HG03558 (cell line): ENCODE measurements around the gene PPP1R3D.

Experiments
- ATAC-seq: cut with Tn5 transposase; IDR thresholded peaks from one replicate; pipeline ENCODE4 v1.9.1; 2021; ENCODE audit warnings: moderate number of reproducible peaks; ENCODE audit not compliant: unreplicated experiment; ENCODE audit errors: extremely low read depth

Gene PPP1R3D

DNA sequence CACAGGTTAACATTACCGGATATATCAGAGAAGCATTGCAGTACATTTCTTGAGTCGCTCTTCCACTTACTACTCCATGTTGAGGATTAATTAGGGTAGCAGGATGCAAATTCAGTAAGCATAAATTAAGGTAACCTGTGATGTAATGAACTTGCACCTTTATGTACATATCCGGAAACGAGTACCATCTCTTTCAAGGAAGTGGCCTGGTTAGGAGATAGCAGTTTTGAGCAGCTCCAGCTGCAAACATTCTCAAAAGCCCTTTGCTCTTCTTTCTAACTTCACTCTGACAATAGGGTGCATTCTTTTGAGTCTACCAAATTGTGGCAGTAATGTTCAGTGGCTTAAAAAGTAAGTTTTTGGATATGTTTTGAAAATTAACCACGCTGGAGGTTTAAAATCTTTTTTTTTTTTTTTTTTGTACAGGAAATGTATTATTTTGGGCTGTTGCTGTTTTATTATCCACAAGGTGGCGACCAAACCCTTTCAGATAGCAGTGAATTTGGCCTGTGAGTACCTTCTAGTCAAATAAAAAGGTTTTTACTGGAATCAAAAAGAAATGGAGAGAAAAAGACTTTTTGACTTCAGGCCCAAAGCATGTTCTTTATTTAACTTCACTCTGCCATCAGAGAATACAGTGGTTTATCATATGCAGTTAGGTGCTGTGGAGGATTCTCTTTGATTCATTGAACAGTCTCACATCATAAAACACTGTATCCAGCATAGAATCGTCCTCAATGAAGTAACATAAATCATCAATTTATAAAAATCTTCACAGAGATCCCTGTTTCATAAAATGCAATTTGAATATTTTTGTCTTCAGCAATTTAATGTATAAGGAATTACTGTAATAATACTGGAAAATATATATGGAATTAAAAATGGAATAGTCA, 9.0 kb upstream of the PPP1R3D start:
- ATAC-seq = no peak

DNA sequence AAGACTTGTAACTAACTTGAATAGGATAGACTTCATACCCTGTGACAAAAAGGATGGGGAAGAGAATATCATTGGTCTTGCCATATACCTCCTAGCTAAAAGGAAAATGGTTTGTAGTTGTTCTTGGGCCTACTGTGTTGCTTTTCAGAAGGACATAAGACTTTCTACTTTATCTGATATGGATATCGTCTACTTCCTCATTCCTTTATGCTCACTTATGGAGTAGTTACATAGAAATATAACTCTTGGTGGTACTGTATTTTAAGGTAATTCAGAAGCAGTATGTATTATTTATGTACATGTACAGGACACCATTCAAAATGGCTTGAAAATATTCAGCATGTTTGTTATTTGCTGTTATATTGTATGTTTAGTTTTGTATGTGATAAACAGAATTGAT, 8.1 kb upstream of the PPP1R3D start:
- ATAC-seq = no peak

DNA sequence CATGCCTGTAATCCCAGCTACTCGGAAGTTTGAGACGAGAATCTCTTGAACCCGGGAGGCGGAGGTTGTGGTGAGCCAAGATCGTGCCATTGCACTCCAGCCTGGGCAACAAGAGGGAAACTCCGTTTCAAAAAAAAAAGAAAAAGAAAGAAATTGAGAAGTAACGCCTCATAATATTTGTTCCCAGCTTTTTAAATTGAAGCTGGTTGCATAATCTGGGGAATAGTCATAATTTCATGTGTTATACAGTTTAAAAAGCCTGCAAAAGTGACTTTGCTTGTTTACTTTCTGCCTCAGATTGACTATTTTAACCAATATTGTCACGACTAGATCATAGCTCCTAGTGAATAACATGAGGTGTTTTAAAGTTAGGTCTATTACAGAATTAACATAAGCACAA, 7.3 kb upstream of the PPP1R3D start:
- no peak for ATAC-seq

DNA sequence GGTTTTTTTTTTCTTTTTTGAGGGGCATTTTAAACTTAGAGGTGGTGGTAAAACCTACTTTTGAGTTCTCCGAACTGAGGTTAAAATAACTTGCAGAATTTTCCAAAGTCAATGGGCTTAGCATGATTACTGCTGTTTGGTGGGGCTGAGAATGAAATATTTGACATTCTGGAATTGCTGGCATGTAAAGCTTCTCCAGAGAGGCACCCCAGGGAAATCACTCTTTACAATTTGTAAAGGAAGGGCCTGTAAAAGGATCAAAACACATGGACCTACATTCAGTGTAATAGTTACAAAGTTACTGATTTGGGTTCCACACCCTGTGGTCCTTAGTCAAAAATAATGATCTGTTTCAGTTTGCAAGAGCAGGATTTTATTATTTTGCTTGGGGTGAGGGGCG, 5.6 kb upstream of the PPP1R3D start:
- ATAC-seq = no peak

DNA sequence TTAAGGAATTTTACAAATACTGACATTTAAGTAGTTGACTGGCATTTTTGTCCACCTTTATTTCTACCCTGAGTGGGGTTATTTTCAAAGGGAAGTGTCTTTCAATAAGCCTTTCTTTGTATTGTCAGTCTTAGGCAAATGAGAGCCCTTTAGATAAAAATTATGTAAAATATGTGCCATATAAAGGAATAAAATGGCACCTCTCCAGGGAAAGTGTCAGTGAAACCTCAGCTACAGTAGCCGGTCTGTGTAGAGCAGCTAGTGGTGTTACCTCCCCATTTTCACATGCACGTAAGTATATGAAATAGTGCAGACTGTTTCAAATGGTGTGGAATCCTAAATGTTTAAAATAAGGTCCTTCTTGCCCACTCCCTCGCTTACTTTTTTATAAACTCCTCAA, 5.1 kb upstream of the PPP1R3D start:
- no peak for ATAC-seq

DNA sequence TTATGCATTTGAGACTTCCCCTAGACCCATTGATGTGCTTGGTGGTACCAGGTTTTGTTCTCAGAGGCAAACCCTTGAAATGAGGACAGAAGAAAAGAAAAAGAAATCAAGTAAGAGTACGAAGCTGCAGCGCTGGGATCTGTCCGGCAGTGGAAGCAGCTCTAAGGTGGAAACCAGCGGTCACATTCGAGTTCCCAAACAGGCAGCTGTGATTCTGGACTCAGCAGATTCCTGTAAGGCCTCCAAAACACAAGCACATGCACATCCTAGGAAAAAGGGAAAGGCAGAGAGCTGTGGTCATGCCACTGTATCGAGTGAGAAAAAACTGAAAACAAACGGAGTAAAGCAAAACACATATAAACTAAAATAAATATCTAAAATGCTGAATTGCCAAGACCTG, 4.6 kb upstream of the PPP1R3D start:
- ATAC-seq = no peak

DNA sequence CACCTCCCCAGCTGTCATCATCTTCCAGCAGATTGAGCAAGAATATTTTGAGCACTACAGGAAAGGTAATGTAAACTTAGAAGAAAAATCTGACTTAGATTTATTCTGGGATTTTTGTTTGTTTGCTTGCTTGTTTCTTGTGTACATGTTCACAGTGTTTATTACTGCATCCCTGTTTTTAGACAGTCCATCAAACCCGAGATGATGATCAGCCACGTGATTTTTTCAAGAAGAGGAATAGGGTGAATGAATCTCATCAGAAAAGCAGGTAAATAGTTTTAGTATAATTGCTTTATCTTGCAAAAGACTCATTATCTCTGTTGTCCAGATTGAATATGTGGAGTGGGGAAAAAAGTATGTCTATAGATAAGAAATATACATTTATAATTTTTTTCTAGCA, 2.1 kb upstream of the PPP1R3D start:
- ATAC-seq = no peak

DNA sequence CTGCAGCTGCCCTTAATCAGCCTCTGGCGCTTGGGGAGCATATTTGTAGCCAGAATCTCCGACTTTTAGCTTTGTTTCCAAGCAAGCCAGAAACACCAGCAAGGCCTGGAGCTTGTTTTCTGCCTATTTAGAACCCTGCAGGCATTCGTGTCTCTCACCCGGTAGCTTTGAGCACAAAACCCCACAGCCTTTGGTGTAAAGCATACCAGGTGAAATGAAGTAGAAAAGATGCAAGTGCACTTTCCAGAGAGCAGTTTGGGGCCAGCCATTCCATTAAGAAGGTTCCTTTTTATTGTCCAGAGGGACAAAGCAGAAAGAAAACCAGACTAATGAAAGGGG, 820 bp upstream of the PPP1R3D start:
- no peak for ATAC-seq

DNA sequence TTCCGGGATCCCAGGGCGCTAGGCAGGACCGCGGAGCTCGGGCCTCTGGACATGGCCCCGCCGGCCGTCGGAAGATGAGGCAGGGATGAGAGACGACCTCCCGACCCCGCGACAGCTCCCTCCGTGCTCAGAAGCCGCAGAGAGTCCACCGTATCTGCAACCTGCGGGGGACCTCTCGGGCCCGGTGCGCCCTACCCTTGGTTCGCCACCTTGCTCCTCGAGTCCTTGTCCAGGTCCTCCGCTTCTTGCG, 301 bp downstream of the PPP1R3D start:
- ATAC-seq = peak; percentile 19

DNA sequence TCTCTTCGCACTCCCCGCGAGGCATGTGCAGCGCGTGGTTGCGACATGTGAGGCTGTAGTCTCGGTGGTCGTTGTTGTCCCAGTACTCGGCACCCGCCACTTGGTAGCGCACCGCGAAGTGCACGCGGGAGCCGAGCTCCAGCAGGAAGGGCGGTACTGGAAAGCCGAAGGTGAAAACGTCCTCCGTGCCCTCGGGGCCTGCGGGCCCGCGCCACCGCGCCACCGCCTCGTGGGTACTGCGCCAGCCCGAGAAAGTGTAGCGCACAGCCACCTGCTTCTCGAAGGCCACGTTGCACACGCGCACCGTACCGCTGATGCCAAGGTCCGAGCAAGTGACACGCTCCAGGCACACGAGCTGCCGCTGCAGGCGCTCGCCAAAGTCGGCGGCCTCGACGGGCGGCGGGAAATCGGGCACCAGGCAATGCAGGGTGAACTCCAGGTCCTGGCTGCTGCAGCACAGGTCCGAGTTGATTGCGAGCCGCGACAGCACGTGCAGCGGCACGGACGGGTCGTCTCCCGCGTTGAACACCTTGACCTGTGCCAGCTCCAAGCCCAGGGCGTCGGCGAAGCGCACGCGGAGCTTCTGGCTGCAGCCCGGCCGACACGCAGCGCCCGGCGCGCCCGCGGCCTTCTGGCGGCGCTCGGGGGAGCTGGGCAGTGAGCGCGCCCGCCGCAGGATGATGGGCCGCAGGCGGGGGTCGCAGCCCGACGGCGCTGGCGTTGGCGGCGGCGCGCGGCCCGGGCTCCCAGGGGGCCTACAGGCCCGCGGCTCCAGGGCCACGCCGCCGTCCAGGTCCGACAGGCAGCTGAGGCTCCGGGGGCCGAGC, 840 bp downstream of the PPP1R3D start:
- ATAC-seq = no peak

DNA sequence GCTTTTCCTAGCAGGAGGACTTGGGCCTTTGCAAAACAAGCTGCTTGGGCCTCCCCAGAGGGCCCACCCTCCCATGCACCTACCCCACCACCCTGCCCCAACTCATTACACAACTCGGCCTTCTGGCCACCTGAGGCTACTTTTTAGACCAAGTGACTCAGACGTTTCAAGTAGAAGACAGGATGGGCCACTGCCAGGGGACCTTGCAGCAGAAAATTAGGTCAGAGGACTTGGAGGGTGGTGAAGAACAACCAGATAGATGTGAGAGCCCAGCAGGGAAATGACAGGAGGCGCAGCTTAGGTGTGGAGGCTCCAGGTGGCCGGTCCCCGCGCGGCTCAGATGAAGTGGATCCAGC, 1.4 kb downstream of the PPP1R3D start:
- ATAC-seq = no peak

DNA sequence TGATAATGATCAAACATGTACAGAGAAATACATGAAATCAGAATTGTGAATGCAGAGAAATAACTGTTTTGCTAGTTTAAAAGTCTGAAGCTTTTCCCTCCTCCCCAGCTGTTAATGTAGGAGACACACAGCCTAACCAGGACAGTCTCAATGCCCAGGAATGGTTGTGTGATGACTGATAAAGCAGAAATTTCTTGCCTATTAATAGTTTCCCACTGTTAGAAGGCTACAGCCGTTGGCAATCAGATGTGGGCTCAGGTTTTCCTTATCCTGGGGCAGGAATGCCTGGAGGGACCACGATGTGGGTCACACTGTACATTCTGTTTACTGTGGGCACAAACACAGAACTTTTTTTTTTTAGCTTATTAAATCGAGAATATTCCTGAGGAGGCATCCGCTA, 1.9 kb downstream of the PPP1R3D start:
- no peak for ATAC-seq

DNA sequence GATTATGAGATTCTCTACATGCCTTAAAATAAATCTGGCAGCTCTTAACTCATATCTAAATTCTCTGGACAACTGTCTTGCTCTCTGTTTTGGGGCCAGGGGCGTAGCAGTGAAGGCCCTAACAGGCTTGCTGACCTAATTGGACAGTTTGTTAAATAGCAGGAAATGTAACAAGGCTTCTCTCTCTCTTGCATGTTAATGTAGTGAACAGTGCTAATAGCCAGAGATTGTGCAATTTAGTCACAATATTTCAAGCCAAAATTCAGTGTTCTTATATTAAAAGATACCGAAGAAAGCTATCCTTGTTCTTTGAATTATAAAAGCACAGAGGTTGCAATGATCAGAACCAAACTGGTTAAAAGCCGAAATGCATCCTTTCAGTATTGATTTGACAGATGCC, 3.0 kb downstream of the PPP1R3D start:
- ATAC-seq = no peak

DNA sequence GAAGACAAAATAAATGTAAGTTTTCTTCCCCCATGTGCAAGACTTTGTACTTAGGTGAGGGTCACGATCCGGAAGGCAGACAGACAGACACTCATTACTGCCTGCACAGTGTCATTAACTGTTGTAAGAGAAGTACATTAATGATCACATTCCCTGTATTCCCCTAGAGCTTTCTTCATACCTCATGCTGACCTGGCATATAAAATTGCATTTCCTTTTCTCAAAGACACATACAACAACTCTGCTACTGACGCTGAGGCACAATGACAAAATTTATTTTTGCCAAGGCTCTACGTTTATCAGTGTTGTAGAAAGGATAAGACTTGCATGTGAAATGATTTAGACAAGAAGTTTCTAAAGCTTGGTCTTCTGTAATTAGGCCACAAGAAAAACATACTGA, 3.7 kb downstream of the PPP1R3D start:
- no peak for ATAC-seq

DNA sequence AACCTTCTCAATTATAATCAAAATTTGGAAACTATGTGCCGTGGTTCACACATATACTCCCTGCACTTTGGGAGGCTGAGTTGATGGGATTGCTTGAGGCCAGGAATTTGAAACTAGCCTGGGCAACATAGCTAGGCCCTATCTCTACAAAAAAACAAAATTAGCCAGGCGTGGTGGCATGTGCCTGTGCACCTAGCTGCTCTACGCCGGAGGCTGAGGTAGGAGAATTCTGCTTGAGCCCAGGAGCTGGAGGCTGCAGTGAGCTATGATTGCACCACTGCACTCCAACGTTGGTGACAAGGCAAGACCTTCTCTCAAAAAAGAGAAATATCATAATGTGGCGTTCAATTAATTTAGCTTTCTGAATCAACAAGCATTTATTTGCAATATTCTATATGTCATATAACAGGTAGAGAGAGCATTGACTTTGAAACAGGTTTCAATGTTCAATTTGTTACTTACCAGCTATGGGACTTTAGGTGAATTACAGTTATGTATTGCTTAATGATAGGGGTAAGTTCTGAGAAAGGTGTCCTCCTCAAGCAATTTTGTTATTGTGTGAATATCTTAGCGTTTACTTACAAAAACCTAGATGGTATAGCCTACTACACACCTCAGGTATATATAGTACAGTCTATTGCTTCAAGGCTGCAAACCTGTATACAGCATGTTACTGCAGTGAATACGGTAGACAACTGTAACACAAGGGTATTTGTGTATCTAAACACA, 4.5 kb downstream of the PPP1R3D start:
- ATAC-seq = no peak

DNA sequence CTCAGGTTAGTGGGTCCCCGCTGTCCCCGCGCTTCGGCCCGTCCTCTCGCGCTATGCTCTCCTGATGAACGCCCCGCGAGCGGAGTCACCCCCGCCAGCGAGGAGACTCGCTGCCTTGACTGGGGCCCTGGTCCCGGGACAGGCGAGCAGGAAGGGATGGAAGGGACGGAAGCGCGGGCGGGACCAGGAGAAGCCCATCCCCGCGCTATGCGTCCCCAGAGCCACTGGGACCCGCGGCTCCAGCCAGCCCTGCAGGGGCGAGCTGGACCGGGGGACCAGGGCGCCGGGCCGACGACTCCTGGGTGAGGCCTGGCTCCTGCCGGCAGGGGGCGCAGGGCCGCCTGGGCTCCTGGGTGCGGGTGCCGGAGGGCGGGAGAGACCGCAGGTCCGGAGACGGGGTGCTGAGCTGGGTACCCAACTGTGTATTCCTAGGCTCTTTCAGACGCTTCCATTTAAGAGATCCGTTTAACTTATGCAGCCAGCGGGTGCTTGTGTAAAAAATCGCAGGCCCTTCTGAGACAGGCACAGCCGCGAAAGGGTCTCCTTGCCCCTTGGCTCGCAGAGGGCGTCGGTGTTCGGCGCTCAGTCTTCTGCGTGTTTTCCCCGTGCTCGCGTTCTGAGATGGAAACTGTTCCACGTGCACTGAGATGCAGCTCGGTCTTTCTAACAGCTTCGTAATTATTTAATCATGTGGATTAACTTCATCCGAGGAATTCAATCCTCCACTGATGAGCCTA, 6.1 kb downstream of the PPP1R3D start:
- ATAC-seq = peak; percentile 56

DNA sequence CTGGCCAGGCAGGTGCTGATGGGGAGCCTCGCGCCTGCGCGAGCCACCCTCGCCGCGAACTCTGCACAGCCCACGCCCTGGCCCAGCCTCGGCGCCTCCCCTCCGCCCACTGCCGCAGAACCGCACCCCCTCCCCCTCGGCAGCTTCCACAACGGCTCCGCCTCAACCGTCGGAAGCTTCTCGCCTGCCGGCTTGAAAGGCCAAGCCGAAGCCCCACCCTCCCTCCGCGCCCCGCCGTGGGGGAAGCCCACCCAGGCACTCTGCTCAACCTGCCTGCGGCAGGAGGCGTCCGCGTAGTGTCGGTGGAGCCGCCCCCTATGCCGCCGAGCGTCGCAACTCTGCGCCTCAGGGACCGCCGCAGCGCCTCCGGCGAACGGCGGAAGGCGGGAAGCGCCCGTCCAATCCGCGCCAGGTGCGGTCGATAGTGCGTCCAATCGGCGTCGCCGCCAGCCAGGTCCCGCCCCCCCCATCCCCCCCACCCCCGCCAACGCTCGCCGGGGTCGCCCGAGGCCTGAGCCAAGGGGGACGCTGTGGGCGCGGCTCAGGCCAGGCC, 6.7 kb downstream of the PPP1R3D start, which contains the start of gene SYCP2:
TSS of gene SYCP2 (minus strand) at position 342 of the 553 bp plus-strand sequence. CDS start 11,224 bp downstream, outside the sequence.
- peak; percentile 9 for ATAC-seq

DNA sequence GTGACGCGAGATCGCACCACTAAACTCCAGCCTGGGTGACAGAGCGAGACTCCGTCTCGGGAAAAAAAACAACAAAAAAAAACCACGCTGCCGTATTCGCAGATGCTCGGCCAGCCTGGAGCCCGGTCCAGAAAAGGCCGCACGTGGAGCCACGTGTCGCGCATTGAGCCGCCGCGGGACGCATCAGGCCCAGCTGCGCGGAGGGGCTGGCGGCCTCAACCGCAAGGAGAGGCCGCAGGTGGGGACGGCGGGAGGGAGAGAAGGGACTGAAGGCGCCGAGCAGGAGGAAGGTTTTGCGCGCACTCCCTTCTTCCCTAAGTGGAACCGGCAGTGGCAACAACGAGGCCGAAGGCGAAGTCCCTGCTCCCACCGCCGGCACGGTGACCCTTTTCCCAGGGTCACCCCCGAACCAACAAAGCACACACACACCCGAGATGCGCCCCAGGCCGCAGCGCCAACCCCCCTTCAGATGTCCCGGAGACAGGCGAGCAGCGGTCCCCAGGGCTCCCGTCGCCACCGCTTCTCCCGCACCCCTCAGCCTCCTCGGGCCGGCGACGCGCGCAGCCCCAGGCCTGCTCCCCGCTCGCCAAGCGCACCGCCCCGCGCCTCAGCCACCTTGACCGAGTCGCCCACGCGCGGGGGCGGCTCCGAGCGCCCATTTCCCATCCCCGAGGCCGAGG, 7.3 kb downstream of the PPP1R3D start:
- ATAC-seq = no peak

DNA sequence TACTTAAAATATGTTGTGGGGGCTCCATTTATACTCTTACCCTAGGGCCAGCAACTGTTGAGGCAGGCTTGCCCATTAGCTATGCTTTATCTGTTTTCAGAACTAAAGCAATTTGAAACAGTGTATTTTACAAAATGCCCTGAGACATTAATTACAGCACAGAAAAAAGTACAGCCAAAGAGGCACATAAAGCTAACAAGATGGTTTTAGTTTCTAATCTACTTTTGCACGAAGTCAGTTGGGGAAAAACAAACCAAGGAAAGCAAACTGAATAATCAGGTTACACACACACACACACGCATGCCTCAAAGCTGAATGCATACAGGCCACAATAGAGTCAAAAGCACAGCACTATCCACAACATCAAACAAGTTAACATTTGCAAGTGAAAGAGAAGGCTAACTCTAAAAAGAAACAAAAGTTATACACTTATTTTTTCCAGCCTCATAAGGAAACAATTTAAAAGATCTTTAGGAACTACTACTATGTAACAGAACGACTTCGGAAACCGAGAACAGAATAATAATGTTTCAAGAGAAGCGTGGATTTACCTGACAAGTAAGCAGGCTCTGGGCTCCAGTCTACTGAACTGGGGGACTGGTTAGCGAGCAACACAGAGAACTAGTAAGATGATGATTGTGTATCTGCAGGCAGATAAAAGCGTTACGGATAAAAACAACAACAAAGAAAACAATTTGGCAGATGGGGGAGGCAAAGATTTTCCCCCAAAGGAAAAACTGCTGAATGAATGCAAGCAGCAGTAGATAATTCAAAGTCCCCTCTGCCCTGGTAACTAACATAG, 8.4 kb downstream of the PPP1R3D start:
- ATAC-seq = no peak
